Endothelial cell of umbilical vein (primary cell): Measurements from ENCODE around the gene HOXC5.

Source experiments
- POLR2A ChIP-seq: IDR thresholded peaks from 2 replicates; pipeline ENCODE4 v1.6.1; 2012; ENCODE audit warnings: low read depth, mild to moderate bottlenecking, control low read depth, low read length
- POLR2AphosphoS5 ChIP-seq: IDR thresholded peaks from 2 replicates; pipeline ENCODE4 v1.6.1; 2012; ENCODE audit warnings: low read depth, mild to moderate bottlenecking, control low read depth, low read length, moderate library complexity; ENCODE audit not compliant: insufficient read depth
- TF ChIP-seq, protein P1 (sequence below), 2 donors: IDR thresholded peaks; 1 replicate in 1 of 2; 2 replicates in 1 of 2; pipeline ENCODE4 v1.5.1; 2011; ENCODE audit warnings: low read length in 2 of 2, mild to moderate bottlenecking in 2 of 2, moderate library complexity in 2 of 2, control low read depth in 1 of 2, inconsistent platforms in 1 of 2, low read depth in 1 of 2; ENCODE audit not compliant: insufficient read depth in 1 of 2; ENCODE audit errors: extremely low read depth in 1 of 2

DNA sequence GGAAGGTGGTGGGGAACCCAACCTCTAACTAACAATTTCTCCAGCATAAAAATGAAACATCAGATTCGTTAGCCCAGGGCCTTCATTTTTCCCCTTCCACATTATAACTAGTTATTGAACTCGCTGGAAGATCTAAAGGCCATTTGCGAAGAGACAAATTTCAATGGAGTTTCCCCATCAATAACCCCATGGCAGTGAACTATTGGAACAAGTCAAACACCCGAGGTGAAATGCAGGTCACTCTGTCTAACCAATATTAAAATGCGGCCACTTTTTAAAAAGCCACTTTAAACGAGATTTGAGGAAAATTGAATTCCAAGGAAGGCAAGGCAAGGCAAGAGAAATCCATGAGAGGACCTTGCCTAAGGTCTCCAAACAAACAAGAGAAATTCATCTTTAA lies 16.3 kb downstream of the HOXC5 start:
- no peak for TF ChIP-seq POLR2AphosphoS5
- no peak for TF ChIP-seq POLR2A
- TF ChIP-seq, protein P1, sequence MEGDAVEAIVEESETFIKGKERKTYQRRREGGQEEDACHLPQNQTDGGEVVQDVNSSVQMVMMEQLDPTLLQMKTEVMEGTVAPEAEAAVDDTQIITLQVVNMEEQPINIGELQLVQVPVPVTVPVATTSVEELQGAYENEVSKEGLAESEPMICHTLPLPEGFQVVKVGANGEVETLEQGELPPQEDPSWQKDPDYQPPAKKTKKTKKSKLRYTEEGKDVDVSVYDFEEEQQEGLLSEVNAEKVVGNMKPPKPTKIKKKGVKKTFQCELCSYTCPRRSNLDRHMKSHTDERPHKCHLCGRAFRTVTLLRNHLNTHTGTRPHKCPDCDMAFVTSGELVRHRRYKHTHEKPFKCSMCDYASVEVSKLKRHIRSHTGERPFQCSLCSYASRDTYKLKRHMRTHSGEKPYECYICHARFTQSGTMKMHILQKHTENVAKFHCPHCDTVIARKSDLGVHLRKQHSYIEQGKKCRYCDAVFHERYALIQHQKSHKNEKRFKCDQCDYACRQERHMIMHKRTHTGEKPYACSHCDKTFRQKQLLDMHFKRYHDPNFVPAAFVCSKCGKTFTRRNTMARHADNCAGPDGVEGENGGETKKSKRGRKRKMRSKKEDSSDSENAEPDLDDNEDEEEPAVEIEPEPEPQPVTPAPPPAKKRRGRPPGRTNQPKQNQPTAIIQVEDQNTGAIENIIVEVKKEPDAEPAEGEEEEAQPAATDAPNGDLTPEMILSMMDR (IDR thresholded peaks at IDR 0.05; ENCODE audit: extremely low read depth in 1 of 2, insufficient read depth in 1 of 2, low read depth in 1 of 2, low read length in 2 of 2) = no peak
